HG03095 (cell line): ENCODE data around the gene FAAH2.
A peak's percentile ranks its signal among the peaks of the same experiment; 100 is the strongest.
"Not testable (repeated sequence)": the region's sequence is repeated elsewhere in the genome, so short reads cannot be mapped to it uniquely, and the experiment has no call there.

Experiments
- ATAC-seq: cut with Tn5 transposase; IDR thresholded peaks from one replicate; pipeline ENCODE4 v1.9.1; 2021; ENCODE audit warnings: moderate library complexity; ENCODE audit not compliant: unreplicated experiment

Gene FAAH2

DNA sequence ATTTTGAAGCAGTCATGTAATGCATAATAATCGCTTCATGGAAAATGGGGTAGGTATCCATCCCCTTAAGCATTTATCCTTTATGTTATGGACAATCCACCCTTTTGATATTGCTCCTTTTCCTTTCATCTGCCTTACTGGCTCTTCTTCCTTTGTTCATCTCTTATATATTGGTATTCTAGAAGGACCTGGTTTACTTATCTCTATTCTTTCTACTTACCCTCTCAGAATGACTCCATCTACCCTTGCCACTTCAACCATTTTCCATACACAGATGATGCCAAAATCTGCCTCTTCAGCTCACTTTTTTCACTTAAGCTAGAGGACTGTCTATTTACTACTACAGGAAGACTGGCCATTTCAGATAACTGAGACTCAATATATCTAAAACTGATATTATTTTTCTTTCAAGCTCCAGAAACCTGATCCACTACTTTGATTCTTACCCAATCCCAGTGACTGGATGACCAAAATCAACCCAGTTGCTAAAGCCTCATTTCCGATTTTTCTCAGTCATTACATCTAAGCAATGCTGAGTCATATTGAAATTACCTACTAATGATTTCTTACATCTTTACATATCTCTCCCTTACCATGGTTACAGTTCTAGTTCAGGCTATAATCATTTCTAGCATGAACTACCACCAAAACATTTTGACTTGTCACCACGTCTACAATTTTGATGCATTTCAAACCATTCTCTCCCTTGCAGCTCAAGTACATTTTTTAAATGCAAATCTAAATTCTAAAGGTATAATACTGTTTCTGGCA lies 93.7 kb downstream of the FAAH2 start:
- ATAC-seq, result peak; percentile 66

DNA sequence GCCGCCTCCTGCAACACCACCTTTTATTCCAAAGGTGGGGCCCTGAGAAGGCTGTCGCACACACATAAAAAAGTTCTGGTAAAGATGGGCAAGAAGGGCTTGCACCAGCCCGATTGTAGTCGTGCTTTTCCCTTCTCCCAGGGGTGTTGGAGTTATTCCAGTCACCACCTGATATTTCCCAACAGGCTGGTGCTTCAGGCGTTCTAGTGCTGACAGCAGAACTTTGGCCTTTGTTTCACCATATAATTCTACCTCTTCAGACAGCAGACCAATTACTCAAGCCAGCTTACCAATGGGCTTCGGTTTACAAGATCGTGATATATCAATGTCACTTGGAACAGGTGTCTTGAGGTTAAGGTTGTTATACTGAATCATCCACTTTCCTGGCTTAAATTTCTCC lies 107.7 kb downstream of the FAAH2 start:
- ATAC-seq, result not testable (repeated sequence)

- not testable (repeated sequence) for ATAC-seq
Measured at GRCh38 chrX:57403191-57403590, 116.7 kb downstream of the FAAH2 start.

DNA sequence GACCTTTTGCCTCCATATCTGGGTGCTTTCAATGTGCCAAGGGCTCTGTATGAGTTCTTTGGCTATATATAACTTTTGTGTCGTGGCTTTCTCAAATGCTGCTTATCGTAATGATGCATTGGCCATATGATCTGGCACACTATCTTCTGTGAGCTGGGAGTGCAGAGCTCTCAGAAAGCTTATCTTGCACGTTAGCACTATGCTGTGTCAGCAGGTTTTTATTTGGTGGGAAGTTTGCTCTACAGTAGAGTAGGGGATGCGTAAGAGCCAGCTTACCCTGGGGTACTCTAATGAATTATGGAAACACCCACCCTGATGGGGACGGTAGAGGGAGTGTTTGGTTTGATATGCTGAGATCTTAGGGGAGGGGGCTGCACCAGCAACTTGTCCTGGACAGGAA lies 119.6 kb downstream of the FAAH2 start:
- ATAC-seq, result no peak

- no peak for ATAC-seq
Measured at GRCh38 chrX:57417827-57418226, 131.3 kb downstream of the FAAH2 start.

DNA sequence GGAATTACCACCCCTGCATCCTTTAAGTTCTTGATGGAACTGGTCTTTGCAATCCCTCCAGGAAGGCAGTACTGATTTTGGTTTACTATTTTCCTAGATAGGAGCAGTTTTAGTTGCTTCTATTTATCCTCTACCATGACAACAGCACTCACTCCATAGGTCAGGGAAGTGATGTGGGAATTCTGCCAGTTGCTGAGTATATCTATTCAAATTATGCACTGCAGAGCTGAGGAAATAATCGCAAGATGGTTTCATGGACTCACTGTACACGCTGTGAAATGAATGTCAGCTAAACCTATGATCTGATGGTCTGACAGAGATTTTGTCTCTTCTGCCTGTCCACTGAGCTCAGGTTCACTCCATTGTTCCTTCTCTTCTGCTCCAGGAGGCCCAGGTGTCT lies 135.8 kb downstream of the FAAH2 start:
- no peak for ATAC-seq

DNA sequence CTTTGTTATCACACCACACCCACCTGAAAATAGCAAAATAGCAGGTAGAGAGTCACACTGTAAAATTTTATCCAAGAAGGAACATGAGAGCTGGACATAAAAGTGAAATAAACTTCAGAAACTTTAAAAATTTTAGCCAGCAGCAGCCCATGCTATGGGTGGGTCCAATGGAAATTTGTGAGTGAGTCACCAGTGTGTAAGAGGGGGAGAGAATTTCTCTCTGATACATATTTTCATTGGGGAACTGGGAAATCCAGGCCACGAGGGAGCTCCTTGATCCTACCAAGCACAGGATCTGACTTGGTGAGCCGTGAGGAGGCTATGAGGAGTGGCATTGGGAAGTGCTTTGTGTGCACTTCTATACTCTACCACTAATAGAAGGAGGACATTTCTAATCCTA lies 136.3 kb downstream of the FAAH2 start:
- no peak for ATAC-seq

GRCh38 chrX:57445076-57445475 lies 158.6 kb downstream of the FAAH2 start:
- no peak for ATAC-seq

GRCh38 chrX:57445832-57446231 lies 159.3 kb downstream of the FAAH2 start:
- ATAC-seq, result no peak

DNA sequence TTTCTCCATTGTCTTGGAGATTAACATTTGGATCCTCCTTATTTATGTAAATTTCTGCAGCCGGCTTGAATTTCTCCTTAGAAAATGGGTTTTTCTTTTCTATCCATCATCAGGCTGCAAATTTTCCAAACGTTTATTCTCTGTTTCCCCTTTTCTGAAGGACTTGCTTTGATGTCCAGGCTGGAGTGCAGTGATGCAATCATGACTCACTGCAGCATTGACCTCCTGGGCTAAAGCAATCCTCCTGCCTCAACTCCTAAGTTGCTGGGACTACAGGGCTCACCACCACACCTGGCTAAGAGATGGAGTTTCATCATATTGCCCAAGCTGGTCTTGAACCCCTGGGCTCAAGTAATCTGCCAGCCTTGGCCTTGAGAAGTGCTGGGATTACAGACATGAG lies 161.3 kb downstream of the FAAH2 start:
- no peak for ATAC-seq

DNA sequence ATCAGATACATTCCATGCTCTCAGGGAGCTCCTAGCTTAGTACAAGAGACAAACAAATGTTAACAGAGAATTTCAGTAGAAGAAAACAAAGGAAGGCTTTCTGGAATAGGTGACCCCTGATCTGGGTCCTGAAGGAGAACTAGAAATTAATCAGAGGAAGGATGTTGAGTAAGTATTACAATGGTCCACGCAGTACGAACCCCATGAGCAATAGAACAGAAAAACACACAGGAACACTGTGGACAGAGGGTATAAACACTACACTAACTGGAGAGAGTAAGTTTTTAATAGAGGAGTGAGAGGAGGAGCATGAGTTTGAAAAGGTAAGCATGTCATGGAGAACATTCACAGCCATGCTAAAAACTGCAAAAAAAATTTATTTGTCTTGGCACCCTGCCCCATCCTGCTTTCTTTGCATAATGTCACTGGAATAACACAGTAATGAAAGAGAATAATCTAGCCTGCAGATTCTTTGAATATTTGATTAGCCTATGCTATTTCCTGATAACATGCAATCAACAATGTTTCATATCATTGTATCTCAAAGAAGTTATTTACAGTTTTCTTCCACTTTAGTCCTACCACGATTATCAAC lies 165.0 kb downstream of the FAAH2 start:
- no peak for ATAC-seq

DNA sequence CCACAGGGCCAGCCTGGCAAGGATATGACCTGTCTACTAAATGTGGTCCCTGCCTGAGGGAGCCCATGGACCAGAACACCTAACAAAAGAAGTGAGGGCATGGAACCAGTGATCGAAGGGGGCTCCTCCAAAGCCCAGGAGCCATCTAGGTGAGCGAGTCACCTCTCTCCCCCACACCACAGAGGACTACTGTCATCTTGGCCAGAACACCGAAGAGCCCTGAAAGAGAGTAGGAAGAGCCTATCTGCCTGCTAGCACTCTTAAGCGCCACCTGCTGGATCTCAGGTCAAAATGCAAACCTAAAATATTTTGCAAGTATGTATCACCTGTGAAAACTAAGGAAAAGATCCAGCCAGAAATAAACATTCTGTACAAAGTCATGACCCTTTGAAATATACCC lies 167.4 kb downstream of the FAAH2 start:
- ATAC-seq, result peak; percentile 77

DNA sequence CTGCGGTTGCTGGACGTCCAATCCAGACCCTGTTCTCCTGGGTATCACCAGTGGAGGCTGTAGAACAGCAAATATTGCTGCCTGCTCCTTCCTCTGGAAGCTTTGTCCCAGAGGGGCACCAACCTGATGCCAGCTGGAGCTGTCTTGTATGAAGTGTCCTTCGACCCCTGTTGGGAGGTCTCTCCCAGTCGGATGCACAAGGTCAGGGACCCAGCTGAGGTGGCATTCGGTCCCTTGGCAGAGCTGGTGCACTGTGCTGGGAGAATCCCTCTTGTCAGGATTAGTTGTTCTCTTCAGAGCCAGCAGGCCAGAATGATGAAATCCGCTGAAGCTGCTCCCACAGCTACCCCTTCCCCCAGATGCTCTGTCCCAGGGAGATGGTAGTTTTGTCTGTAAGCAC lies 195.0 kb downstream of the FAAH2 start:
- no peak for ATAC-seq

DNA sequence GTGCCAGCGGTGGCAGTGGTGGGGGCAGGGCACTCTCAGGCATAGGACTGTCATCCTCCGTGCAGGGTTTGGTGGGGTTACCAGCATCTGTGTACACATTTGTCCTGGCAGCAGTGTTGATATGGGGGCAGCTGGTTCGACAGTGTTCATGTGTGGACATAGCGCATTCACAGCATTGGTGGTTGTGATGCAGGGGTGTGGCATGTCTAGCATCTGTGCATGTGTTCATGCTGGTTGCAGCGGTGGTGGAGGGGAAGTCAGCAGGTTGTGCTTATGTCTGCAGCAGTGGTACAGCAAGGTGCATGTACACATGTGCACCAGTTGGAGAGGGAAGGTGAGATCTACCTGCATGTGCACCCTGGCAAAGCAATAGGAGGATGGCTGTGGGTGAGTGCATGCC lies 230.0 kb downstream of the FAAH2 start:
- ATAC-seq, result no peak

DNA sequence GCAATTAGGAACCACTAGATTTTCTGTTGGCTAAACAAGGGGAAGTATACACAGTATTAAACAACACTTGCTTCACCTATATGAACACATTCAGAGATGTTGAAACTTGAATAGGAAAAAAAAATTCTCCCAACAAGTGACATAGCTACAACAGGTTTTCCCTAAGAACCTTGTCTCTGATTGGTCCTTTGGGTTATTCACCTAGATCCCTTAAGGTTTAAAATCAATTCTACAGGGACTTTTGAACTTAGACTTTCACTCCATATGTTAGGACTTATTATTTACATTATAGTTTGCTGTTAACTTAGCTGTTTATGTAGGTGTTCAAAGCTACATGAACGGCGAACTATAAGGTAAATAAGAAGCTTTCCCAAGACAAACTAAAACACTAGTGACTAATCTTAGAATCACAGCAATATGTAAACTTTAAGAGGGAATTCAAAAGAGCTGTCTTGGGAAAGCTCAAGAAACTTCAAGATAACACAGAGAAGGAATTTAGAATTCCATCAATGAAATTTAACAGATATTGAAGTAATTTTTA lies 233.1 kb downstream of the FAAH2 start:
- ATAC-seq, result no peak

DNA sequence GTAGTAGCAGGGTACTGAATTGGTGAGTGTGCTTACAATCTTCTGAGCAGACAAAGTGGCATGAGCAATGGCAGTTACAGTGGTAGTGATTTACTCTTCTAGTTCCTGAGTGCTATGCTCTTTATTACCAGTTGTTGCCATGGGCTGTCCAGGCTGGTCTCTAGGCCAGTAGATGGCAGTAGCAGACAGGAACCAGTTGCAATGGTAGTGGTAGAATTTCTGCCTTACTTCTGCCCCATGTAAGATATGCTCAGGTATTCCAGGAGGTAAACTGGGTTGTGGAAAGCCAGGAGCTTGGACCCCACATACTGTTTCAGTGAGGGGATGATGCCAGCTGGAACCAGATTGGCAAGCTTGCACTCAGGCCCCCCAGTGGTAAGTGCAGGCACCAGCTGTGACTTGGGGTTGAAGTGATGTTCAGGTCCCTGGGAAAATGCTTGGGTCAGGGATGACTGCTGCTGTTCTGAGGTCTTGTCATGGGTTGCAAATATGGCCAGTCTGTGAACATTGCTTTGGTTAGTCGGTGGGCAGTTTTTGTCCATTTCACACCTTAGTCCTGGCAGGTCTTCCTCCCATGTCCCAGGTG lies 242.3 kb downstream of the FAAH2 start:
- ATAC-seq, result peak; percentile 57
